HepG2 (cell line): ENCODE data around the gene AK9. TPM values are rescaled to one million over a fixed set of nuclear protein-coding genes. Genes with fewer than 3 reads are reported as not detected.

Experiments
- ATAC-seq: fragments of 200-7000 bp; cut with Tn5 transposase; 3 replicates; pipeline ENCODE4 v1.9.1; 2020; ENCODE audit warnings: mild to moderate bottlenecking, moderate library complexity
- BruUV-seq: library from RNA; stranded (reverse); fragments of 400-500 nt; replicated peaks from 2 replicates; lab custom pipeline; 2021; lab: Mats Ljungman, UMichigan
- CTCF ChIA-PET: fragments of 300-600 bp; formaldehyde crosslinking; extraction: SDS; loops from one replicate; lab custom pipeline; 2021; ENCODE audit warnings: low total read pairs, inconsistent platforms, low intra/inter-chr PET ratio; lab: Yijun Ruan, JAX
- POLR2A ChIA-PET: fragments of 350-600 bp; sonication (Branson Sonifier 250); formaldehyde crosslinking; loops from one replicate; lab custom pipeline; 2020; ENCODE audit warnings: antibody characterized with exemption, inconsistent platforms; lab: Yijun Ruan, JAX
- DNase-seq: peaks from one replicate; pipeline ENCODE4 v3.0.0-alpha.2; 2015; ENCODE audit warnings: low spot score
- FAIRE-seq: peaks from 3 replicates; lab custom pipeline; 2011; peaks lifted over from hg19 to GRCh38; lab: Jason Lieb, UNC
- H2AFZ ChIP-seq: one replicate; pipeline ENCODE4 v1.6.1; 2011; ENCODE audit warnings: low read length, inconsistent platforms
- H3K27ac ChIP-seq: fragments of 300-600 bp; 3 replicates; pipeline ENCODE4 v1.8.0; 2011; ENCODE audit warnings: mixed run types, mild to moderate bottlenecking, mixed read lengths, low read length, inconsistent platforms; ENCODE audit not compliant: insufficient read depth; ENCODE audit errors: extremely low read length
- H3K27me3 ChIP-seq, 2 experiments: fragments of 200-600 bp in 1 of 2; 2 replicates in 1 of 2; 3 replicates in 1 of 2; pipeline versions ENCODE4 v1.6.0 to v1.8.0; 2011; ENCODE audit warnings: low read length in 2 of 2, mild to moderate bottlenecking in 2 of 2, moderate library complexity in 2 of 2, inconsistent platforms in 1 of 2; ENCODE audit not compliant: insufficient read depth in 2 of 2, control insufficient read depth in 1 of 2
- H3K36me3 ChIP-seq, 2 experiments: fragments of 200-600 bp in 1 of 2; replicated peaks in 1 of 2; 2 replicates in 1 of 2; 3 replicates in 1 of 2; pipeline versions ENCODE4 v1.5.1 to v1.8.0; 2011; ENCODE audit warnings: low read length in 2 of 2, inconsistent platforms in 1 of 2; ENCODE audit not compliant: insufficient read depth in 2 of 2, control insufficient read depth in 1 of 2
- H3K4me1 ChIP-seq: 2 replicates; pipeline ENCODE4 v1.5.1; 2012; ENCODE audit warnings: low read length, inconsistent platforms; ENCODE audit not compliant: insufficient read depth
- H3K4me2 ChIP-seq: 2 replicates; pipeline ENCODE4 v1.6.0; 2011; ENCODE audit warnings: low read depth, low read length, inconsistent platforms
- H3K4me3 ChIP-seq, 3 experiments: fragments of 200-600 bp in 1 of 3; sonication (generic), shearing (Covaris generic) in 1 of 3; replicated peaks in 1 of 3; 2 replicates each; pipeline ENCODE4 v1.5.1; 2011 to 2016; ENCODE audit warnings: low read length in 3 of 3, inconsistent platforms in 2 of 3, low read depth in 2 of 3, mild to moderate bottlenecking in 2 of 3, control low read depth in 1 of 3, mixed read lengths in 1 of 3; ENCODE audit not compliant: insufficient read depth in 1 of 3
- H3K79me2 ChIP-seq: one replicate; pipeline ENCODE4 v1.6.1; 2011; ENCODE audit warnings: low read length, inconsistent platforms; ENCODE audit not compliant: insufficient read depth
- H3K9ac ChIP-seq: 2 replicates; pipeline ENCODE4 v1.6.0; 2011; ENCODE audit warnings: mild to moderate bottlenecking, low read depth, low read length, inconsistent platforms; ENCODE audit not compliant: insufficient read depth
- H3K9me3 ChIP-seq: 2 replicates; pipeline ENCODE4 v1.5.1; 2012; ENCODE audit warnings: mild to moderate bottlenecking, low read length
- H4K20me1 ChIP-seq: 2 replicates; pipeline ENCODE4 v1.6.0; 2011; ENCODE audit warnings: inconsistent platforms, mild to moderate bottlenecking, low read length, moderate library complexity; ENCODE audit not compliant: insufficient read depth
- ASH2L ChIP-seq: fragments of 300-600, 200-600 bp; sonication (generic); IDR thresholded peaks from 2 replicates; pipeline ENCODE4 v1.7.0; 2017; ENCODE audit warnings: low read depth, mild to moderate bottlenecking, moderate library complexity, mixed read lengths, low read length; ENCODE audit not compliant: insufficient read length
- BRD4 ChIP-seq: sonication (generic); formaldehyde crosslinking; IDR thresholded peaks from 2 replicates; pipeline ENCODE4 v1.4.0; 2020; ENCODE audit warnings: missing genetic modification reagents
- CBX1 ChIP-seq: IDR thresholded peaks from one replicate; pipeline ENCODE4 v1.6.1; 2016; ENCODE audit warnings: antibody characterized with exemption, low read depth
- IRF2 ChIP-seq: IDR thresholded peaks from 2 replicates; pipeline ENCODE4 v1.6.1; 2018; ENCODE audit warnings: missing genetic modification reagents, missing compliant biosample characterization
- MED13 ChIP-seq: sonication (generic); formaldehyde crosslinking; IDR thresholded peaks from 2 replicates; pipeline ENCODE4 v1.5.0; 2020; ENCODE audit warnings: missing genetic modification reagents
- RELA ChIP-seq: sonication (generic); formaldehyde crosslinking; IDR thresholded peaks from 2 replicates; pipeline ENCODE4 v1.4.0; 2020; ENCODE audit warnings: missing genetic modification reagents
- SMARCC2 ChIP-seq: fragments of 450-650 bp; IDR thresholded peaks from 2 replicates; pipeline ENCODE4 v1.6.1; 2017; ENCODE audit warnings: antibody characterized with exemption, mild to moderate bottlenecking
- THAP11 ChIP-seq: IDR thresholded peaks from 2 replicates; pipeline ENCODE4 v1.6.1; 2016; ENCODE audit warnings: missing biosample characterization, missing genetic modification reagents
- ZNF17 ChIP-seq: sonication (generic); formaldehyde crosslinking; IDR thresholded peaks from 2 replicates; pipeline ENCODE4 v1.5.0; 2020; ENCODE audit warnings: mild to moderate bottlenecking, missing genetic modification reagents
- ZNF33A ChIP-seq: sonication (generic); formaldehyde crosslinking; IDR thresholded peaks from 2 replicates; pipeline ENCODE4 v1.5.1; 2020; ENCODE audit warnings: missing genetic modification reagents, mild to moderate bottlenecking, moderate library complexity, borderline replicate concordance
- ZNF484 ChIP-seq: sonication (generic); formaldehyde crosslinking; IDR thresholded peaks from 2 replicates; pipeline ENCODE4 v1.5.1; 2020; ENCODE audit warnings: mild to moderate bottlenecking, low read depth, missing genetic modification reagents, borderline replicate concordance
- ZNF567 ChIP-seq: sonication (generic); formaldehyde crosslinking; IDR thresholded peaks from 2 replicates; pipeline ENCODE4 v1.8.1; 2023; ENCODE audit warnings: mild to moderate bottlenecking, missing genetic modification reagents, borderline replicate concordance
- ZNF660 ChIP-seq: sonication (generic); formaldehyde crosslinking; IDR thresholded peaks from 2 replicates; pipeline ENCODE4 v1.5.1; 2020; ENCODE audit warnings: mild to moderate bottlenecking, low read depth, missing genetic modification reagents, borderline replicate concordance
- WGBS: methylation state at CpG from one replicate; pipeline ENCODE4 v1.1.6; 2017; ENCODE audit warnings: low lambda C conversion rate; 5-methylcytosine and 5-hydroxymethylcytosine counted together
- in situ Hi-C: cut with HindIII; loops from 2 replicates; pipeline ENCODE4 v1.10.0; 2017; ENCODE audit warnings: low pct_unique_long_range_greater_than_20kb; ENCODE audit not compliant: extremely low pct_ligation_motif_present
- intact Hi-C: fragments of 100-400 bp; cut with micrococcal nuclease; formaldehyde crosslinking; loops from one replicate; pipeline ENCODE4 v1.10.0; 2022; ENCODE audit not compliant: unreplicated experiment
- polyA plus RNA-seq, 8 experiments: library from polyadenylated mRNA; depleted of rRNA in 3 of 8; stranded (reverse) in 7 of 8; unstranded in 1 of 8; fragments of >200 nt; fragmentation: Illumina TruSeq in 4 of 8; extraction: Trizol in 4 of 8; gene quantifications; 2 replicates each; pipeline versions ENCODE4 v1.2.1 to v1.2.3, GENCODE V29; 2011 to 2016; ENCODE audit warnings: low read depth in 4 of 8, missing spikeins in 1 of 8, mixed read lengths in 1 of 8; ENCODE audit not compliant: insufficient read depth in 1 of 8
- total RNA-seq, 5 experiments: library from RNA; depleted of rRNA; stranded (reverse); fragments of >200 nt; fragmentation: Illumina TruSeq; extraction: Trizol; gene quantifications; 2 replicates each; pipeline ENCODE4 v1.2.3, GENCODE V29; 2016; ENCODE audit warnings: low read depth in 1 of 5
- TF ChIP-seq, protein P1 (sequence below): sonication (generic); formaldehyde crosslinking; IDR thresholded peaks from 2 replicates; pipeline ENCODE4 v1.8.0; 2022; ENCODE audit warnings: mild to moderate bottlenecking, missing genetic modification reagents, borderline replicate concordance
- TF ChIP-seq, protein P2 (sequence below): sonication (generic); formaldehyde crosslinking; IDR thresholded peaks from 2 replicates; pipeline ENCODE4 v1.5.0; 2020; ENCODE audit warnings: missing genetic modification reagents

AK9 gene
- total and polyA plus RNA-seq, 2 of the 13 experiments (the other 11 are each of a cell fraction or from before 2014, with no cell fraction given) = 3.2 to 4.8 TPM

DNA sequence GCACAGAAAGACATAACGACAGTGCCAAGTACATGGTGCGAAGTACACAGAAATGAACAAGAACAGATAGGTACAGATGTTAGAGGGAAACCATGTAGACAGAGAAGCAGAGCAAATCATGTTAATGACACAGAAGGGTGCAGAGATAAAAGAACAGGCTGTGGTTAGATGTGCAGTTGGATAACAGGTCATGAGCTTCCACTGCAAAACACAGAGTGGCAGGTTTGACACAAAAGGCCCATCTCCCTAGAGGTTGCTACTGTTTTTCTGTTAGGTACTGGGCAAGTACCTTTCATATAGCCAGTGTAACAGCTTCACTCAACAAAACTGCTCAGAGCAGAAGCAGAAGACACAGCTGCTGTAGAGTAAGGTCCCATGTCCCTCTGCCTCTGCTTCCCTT, 84.6 kb downstream of the AK9 start:
- Histone ChIP-seq H2AFZ (no peak overlapping the region), H4K20me1 (no peaks in the 10 kb centered on the region), H3K4me1 (no peaks in the 10 kb centered on the region), H3K79me2 (no peaks in the 10 kb centered on the region), H3K27ac (no peak overlapping the region), H3K4me2 (no peak overlapping the region), H3K27me3 (no peaks in the 10 kb centered on the region; a peak in 1 of 5 replicates), H3K4me3 (no peak overlapping the region), H3K36me3 (no peaks in the 10 kb centered on the region), H3K9ac (no peak overlapping the region), H3K9me3 (no peaks in the 10 kb centered on the region)
- ChIA-PET CTCF (no interaction called here), POLR2A (no interaction called here)
- 81% methylated on average over 2 of the region's 2 CpGs for WGBS
- DNase-seq = no peak
- in situ Hi-C loops = no loop called here
- intact Hi-C loops = no loop called here
- no TSS peak for BruUV-seq
- TF ChIP-seq ZNF17 (CRISPR knock-in tag) (no peak), ASH2L (no peak), IRF2 (CRISPR knock-in tag) (no peak), MED13 (CRISPR knock-in tag) (no peak), ZNF660 (CRISPR knock-in tag) (no peak), ZNF567 (CRISPR knock-in tag) (no peak), CBX1 (no peak), ZNF33A (CRISPR knock-in tag) (no peak), RELA (CRISPR knock-in tag) (no peak), ZNF484 (CRISPR knock-in tag) (no peak), BRD4 (CRISPR knock-in tag) (no peak), THAP11 (CRISPR knock-in tag) (no peak), SMARCC2 (no peak)
- TF ChIP-seq, protein P1, sequence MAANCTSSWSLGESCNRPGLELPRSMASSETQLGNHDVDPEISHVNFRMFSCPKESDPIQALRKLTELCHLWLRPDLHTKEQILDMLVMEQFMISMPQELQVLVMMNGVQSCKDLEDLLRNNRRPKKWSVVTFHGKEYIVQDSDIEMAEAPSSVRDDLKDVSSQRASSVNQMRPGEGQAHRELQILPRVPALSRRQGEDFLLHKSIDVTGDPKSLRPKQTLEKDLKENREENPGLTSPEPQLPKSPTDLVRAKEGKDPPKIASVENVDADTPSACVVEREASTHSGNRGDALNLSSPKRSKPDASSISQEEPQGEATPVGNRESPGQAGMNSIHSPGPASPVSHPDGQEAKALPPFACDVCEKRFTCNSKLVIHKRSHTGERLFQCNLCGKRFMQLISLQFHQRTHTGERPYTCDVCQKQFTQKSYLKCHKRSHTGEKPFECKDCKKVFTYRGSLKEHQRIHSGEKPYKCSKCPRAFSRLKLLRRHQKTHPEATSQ (CRISPR knock-in tag) = no peak
- TF ChIP-seq, protein P2, sequence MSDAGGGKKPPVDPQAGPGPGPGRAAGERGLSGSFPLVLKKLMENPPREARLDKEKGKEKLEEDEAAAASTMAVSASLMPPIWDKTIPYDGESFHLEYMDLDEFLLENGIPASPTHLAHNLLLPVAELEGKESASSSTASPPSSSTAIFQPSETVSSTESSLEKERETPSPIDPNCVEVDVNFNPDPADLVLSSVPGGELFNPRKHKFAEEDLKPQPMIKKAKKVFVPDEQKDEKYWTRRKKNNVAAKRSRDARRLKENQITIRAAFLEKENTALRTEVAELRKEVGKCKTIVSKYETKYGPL (CRISPR knock-in tag) = no peak
- FAIRE-seq = no peak
- ATAC-seq = no peak
